ENCODE data around the gene PNKP.

Gene PNKP

GRCh38 chr19:49848938-49849337 lies 18.4 kb downstream of the PNKP start:
- 80 to 100% methylated on average over 1 of the region's 3 CpGs for WGBS, 2 experiments (ENCODE audit: insufficient coverage in 2 of 2)
- peaks cover 9% of the 10 kb centered on the region for H3K9me3 ChIP-seq (ENCODE audit: control insufficient read depth, low read length)

GRCh38 chr19:49847731-49848696 lies 19.4 kb downstream of the PNKP start:
- Histone ChIP-seq H3K36me3 (ENCODE audit: control insufficient read depth, insufficient read depth, low read length) (peaks cover 32% of the 10 kb centered on the region), H3K9me3 (ENCODE audit: control insufficient read depth, low read length) (peaks cover 9% of the 10 kb centered on the region), H3K4me3 (ENCODE audit: extremely low read depth, insufficient read depth, low read length, poor library complexity, severe bottlenecking) (no peak overlapping the region), H3K27ac (ENCODE audit: low read depth, low read length, severe bottlenecking) (no peak overlapping the region), H3K4me1 (ENCODE audit: control insufficient read depth, insufficient read depth, low read length, poor library complexity, severe bottlenecking) (peaks cover 8% of the 10 kb centered on the region)
- 97 to 100% methylated on average over 5 to 8 of the region's 10 CpGs for WGBS, 2 experiments (ENCODE audit: insufficient coverage in 2 of 2)

More at GRCh38 chr19:49848938-49849337, 18.4 kb downstream of the PNKP start:
- no peak overlapping the region for H3K4me3 ChIP-seq (ENCODE audit: extremely low read depth, insufficient read depth, low read length, poor library complexity, severe bottlenecking)
- H3K4me1 ChIP-seq (ENCODE audit: control insufficient read depth, insufficient read depth, low read length, poor library complexity, severe bottlenecking) = peaks cover 13% of the 10 kb centered on the region
- peaks cover 30% of the 10 kb centered on the region for H3K36me3 ChIP-seq (ENCODE audit: control insufficient read depth, insufficient read depth, low read length)
- no peak overlapping the region for H3K27ac ChIP-seq (ENCODE audit: low read depth, low read length, severe bottlenecking)

DNA sequence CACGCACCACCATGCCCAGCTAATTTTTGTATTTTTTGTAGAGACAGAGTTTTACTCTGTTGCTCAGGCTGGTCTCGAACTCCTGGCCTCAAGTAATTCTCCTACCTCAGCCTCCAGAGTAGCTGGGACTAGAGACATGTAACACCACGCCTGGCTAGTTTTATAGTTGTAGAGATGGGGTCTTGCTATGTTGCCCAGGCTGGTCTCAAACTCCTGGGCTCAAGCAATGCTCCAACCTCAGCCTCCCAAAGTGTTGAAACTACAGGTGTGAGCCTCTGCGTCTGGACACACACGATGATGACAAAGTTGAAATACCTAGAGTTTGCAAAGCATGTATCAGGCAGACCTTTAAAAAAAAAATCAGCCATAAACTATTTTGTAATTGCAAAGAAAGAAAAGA lies 21.0 kb downstream of the PNKP start:
- 47 to 86% methylated on average over 1 to 2 of the region's 5 CpGs for WGBS, 2 experiments (ENCODE audit: insufficient coverage in 2 of 2)

DNA sequence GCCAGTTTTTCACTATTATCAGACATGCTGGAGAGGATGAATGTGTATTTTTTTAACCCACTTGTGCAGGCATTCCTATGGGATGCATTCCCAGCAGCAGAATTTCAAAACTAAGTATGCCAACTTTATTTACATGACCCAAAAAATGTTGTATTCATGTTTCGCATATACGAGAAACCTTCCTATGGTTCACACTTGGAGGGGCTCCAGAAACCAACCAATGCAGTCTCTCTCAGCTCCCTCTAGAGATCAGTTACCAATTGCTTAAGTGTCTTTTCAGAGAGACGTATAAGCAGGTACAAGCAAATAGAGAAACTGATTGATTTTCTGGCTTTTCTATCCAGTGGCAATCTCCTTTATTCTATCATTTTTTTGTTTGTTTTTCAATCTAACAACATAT lies 22.0 kb downstream of the PNKP start:
- WGBS, 2 experiments (ENCODE audit: insufficient coverage in 2 of 2) = 100% methylated on average over 2 of the region's 3 CpGs
- Histone ChIP-seq H3K4me3 (ENCODE audit: extremely low read depth, insufficient read depth, low read length, poor library complexity, severe bottlenecking) (no peak overlapping the region), H3K36me3 (ENCODE audit: control insufficient read depth, insufficient read depth, low read length) (peaks cover 47% of the 10 kb centered on the region), H3K27ac (ENCODE audit: low read depth, low read length, severe bottlenecking) (no peak overlapping the region), H3K9me3 (ENCODE audit: control insufficient read depth, low read length) (peaks cover 9% of the 10 kb centered on the region), H3K4me1 (ENCODE audit: control insufficient read depth, insufficient read depth, low read length, poor library complexity, severe bottlenecking) (no peaks in the 10 kb centered on the region)

More for the DNA sequence above, 21.0 kb downstream of the PNKP start:
- no peak overlapping the region for H3K4me3 ChIP-seq (ENCODE audit: extremely low read depth, insufficient read depth, low read length, poor library complexity, severe bottlenecking)
- H3K4me1 ChIP-seq (ENCODE audit: control insufficient read depth, insufficient read depth, low read length, poor library complexity, severe bottlenecking) = no peaks in the 10 kb centered on the region
- H3K9me3 ChIP-seq (ENCODE audit: control insufficient read depth, low read length) = peaks cover 9% of the 10 kb centered on the region
- no peak overlapping the region for H3K27ac ChIP-seq (ENCODE audit: low read depth, low read length, severe bottlenecking)
- peaks cover 37% of the 10 kb centered on the region for H3K36me3 ChIP-seq (ENCODE audit: control insufficient read depth, insufficient read depth, low read length)

- peaks cover 48% of the 10 kb centered on the region for H3K36me3 ChIP-seq (ENCODE audit: control insufficient read depth, insufficient read depth, low read length)
- H3K4me1 ChIP-seq (ENCODE audit: control insufficient read depth, insufficient read depth, low read length, poor library complexity, severe bottlenecking) = no peaks in the 10 kb centered on the region
- H3K9me3 ChIP-seq (ENCODE audit: control insufficient read depth, low read length) = peaks cover 9% of the 10 kb centered on the region
- H3K27ac ChIP-seq (ENCODE audit: low read depth, low read length, severe bottlenecking) = no peak overlapping the region
- 94 to 97% methylated on average over 15 to 16 of the region's 18 CpGs for WGBS, 2 experiments (ENCODE audit: insufficient coverage in 2 of 2)
- H3K4me3 ChIP-seq (ENCODE audit: extremely low read depth, insufficient read depth, low read length, poor library complexity, severe bottlenecking) = no peak overlapping the region
Measured at GRCh38 chr19:49844138-49845095, 23.0 kb downstream of the PNKP start.

DNA sequence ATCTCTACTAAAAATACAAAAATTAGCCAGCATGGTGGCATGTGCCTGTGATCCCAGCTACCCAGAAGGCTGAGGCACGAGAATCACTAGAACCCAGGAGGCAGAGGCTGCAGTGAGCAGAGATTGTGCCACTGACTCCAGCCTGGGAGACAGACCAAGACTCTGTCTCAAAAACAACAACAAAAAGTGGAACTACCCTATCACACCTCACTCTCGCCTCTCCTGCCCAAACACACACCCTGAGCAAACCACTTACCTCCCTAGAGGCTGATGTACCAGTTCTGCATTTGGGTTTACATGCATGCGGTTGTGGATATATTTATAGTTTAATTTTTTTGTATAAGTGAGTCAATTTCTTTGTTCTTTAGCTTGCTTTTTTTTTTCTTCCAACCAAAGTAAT lies 24.1 kb downstream of the PNKP start:
- WGBS, 2 experiments (ENCODE audit: insufficient coverage in 2 of 2) = 89% methylated on average over 1 of the region's 3 CpGs; no CpG with 5 or more reads in 1 of the 2 experiments
- Histone ChIP-seq H3K27ac (ENCODE audit: low read depth, low read length, severe bottlenecking) (no peak overlapping the region), H3K4me3 (ENCODE audit: extremely low read depth, insufficient read depth, low read length, poor library complexity, severe bottlenecking) (no peak overlapping the region), H3K9me3 (ENCODE audit: control insufficient read depth, low read length) (no peaks in the 10 kb centered on the region), H3K4me1 (ENCODE audit: control insufficient read depth, insufficient read depth, low read length, poor library complexity, severe bottlenecking) (no peaks in the 10 kb centered on the region), H3K36me3 (ENCODE audit: control insufficient read depth, insufficient read depth, low read length) (peaks cover 49% of the 10 kb centered on the region)

DNA sequence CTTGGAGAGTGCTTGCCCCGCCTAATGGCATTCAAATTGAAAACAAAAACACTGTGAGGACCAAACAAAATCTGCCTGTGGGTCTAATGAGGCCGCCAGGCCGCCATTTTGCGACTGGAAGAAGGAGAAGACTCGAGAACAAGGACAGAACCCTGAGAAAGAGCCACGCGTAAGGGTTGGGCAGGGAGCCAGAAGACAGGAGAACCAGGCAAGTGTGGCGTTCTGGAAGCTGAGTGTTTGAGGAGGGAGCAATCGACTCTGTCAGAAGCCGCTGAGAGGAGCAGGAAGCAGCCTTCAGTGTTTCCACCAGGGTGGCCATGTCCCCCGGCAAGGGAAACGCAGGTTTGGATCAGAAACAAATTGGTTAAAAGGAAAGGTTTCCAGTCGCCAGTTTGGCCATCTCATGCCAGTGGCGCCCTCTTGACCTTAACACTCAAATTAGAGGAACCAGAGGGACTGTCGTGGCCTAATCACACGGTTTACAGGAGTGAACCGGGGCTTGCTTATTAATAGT lies 26.6 kb downstream of the PNKP start:
- peaks cover 73% of the 10 kb centered on the region for H3K36me3 ChIP-seq (ENCODE audit: control insufficient read depth, insufficient read depth, low read length)
- no peaks in the 10 kb centered on the region for H3K9me3 ChIP-seq (ENCODE audit: control insufficient read depth, low read length)
- no peak overlapping the region for H3K4me3 ChIP-seq (ENCODE audit: extremely low read depth, insufficient read depth, low read length, poor library complexity, severe bottlenecking)
- H3K27ac ChIP-seq (ENCODE audit: low read depth, low read length, severe bottlenecking) = peak overlapping the region; percentile 11
- 93 to 95% methylated on average over 15 to 16 of the region's 17 CpGs for WGBS, 2 experiments (ENCODE audit: insufficient coverage in 2 of 2)
- H3K4me1 ChIP-seq (ENCODE audit: control insufficient read depth, insufficient read depth, low read length, poor library complexity, severe bottlenecking) = peaks cover 5% of the 10 kb centered on the region

GRCh38 chr19:49840321-49840720 lies 27.1 kb downstream of the PNKP start:
- H3K4me1 ChIP-seq (ENCODE audit: control insufficient read depth, insufficient read depth, low read length, poor library complexity, severe bottlenecking) = peaks cover 5% of the 10 kb centered on the region
- WGBS, 2 experiments (ENCODE audit: insufficient coverage in 2 of 2) = 93 to 94% methylated on average over 8 of the region's 11 CpGs
- peaks cover 78% of the 10 kb centered on the region for H3K36me3 ChIP-seq (ENCODE audit: control insufficient read depth, insufficient read depth, low read length)
- H3K9me3 ChIP-seq (ENCODE audit: control insufficient read depth, low read length) = no peaks in the 10 kb centered on the region
- H3K4me3 ChIP-seq (ENCODE audit: extremely low read depth, insufficient read depth, low read length, poor library complexity, severe bottlenecking) = no peak overlapping the region
- peak overlapping the region; percentile 11 for H3K27ac ChIP-seq (ENCODE audit: low read depth, low read length, severe bottlenecking)

DNA sequence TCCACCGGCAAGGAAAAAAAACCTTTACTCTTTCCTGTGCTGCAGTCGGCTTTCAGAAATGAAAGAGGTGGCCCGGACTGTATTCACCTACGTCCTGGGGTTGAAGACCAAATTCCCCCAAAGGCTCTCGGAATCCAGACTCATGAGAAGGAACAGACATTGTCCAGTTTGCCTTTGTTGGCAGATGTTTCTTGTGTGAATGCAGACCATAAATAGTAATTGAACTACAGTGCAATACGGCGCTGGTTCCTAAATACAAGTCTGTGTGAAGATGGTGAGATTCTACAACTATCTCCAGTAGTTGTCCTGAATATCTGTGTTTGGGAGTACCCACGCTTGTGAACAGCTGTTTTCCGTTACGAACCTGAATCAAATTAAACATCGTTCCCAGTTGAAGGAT lies 27.7 kb downstream of the PNKP start:
- Histone ChIP-seq H3K36me3 (ENCODE audit: control insufficient read depth, insufficient read depth, low read length) (peaks cover 84% of the 10 kb centered on the region), H3K9me3 (ENCODE audit: control insufficient read depth, low read length) (no peaks in the 10 kb centered on the region), H3K4me1 (ENCODE audit: control insufficient read depth, insufficient read depth, low read length, poor library complexity, severe bottlenecking) (peaks cover 5% of the 10 kb centered on the region), H3K4me3 (ENCODE audit: extremely low read depth, insufficient read depth, low read length, poor library complexity, severe bottlenecking) (no peak overlapping the region), H3K27ac (ENCODE audit: low read depth, low read length, severe bottlenecking) (no peak overlapping the region)
- WGBS, 2 experiments (ENCODE audit: insufficient coverage in 2 of 2) = 97 to 98% methylated on average over 10 to 11 of the region's 11 CpGs

- Histone ChIP-seq H3K36me3 (ENCODE audit: control insufficient read depth, insufficient read depth, low read length) (peaks cover 90% of the 10 kb centered on the region), H3K9me3 (ENCODE audit: control insufficient read depth, low read length) (no peaks in the 10 kb centered on the region), H3K4me3 (ENCODE audit: extremely low read depth, insufficient read depth, low read length, poor library complexity, severe bottlenecking) (no peak overlapping the region), H3K4me1 (ENCODE audit: control insufficient read depth, insufficient read depth, low read length, poor library complexity, severe bottlenecking) (peaks cover 5% of the 10 kb centered on the region), H3K27ac (ENCODE audit: low read depth, low read length, severe bottlenecking) (no peak overlapping the region)
- whole genome bisulfite sequencing, 2 experiments (ENCODE audit: insufficient coverage in 2 of 2) = 94 to 97% methylated on average over 16 of the region's 18 CpGs
Measured at GRCh38 chr19:49838885-49839588, 28.3 kb downstream of the PNKP start.
